Chondrocyte (in vitro differentiated cells): Measurements from ENCODE around the gene ZNF691. TPM values are rescaled to one million over a fixed set of nuclear protein-coding genes. Genes with fewer than 3 reads are reported as not detected.

Experiments used
- DNase-seq: peaks from one replicate; pipeline ENCODE4 v3.0.0; 2021; ENCODE audit warnings: mixed read lengths, low spot score
- H3K27ac Mint-ChIP-seq: one replicate; pipeline ENCODE4 v1.8.0; 2021; ENCODE audit warnings: mild to moderate bottlenecking, moderate library complexity, mixed read lengths; ENCODE audit not compliant: unreplicated experiment
- H3K27me3 Mint-ChIP-seq: 2 replicates; pipeline ENCODE4 v1.8.0; 2021; ENCODE audit warnings: low read depth, mixed read lengths
- H3K36me3 Mint-ChIP-seq: 2 replicates; pipeline ENCODE4 v1.8.0; 2021; ENCODE audit warnings: low read depth, mixed read lengths
- H3K4me1 Mint-ChIP-seq: 2 replicates; pipeline ENCODE4 v1.8.0; 2021; ENCODE audit warnings: low read depth, mild to moderate bottlenecking, mixed read lengths
- H3K4me3 Mint-ChIP-seq: one replicate; pipeline ENCODE4 v1.8.0; 2021; ENCODE audit warnings: mild to moderate bottlenecking, moderate library complexity, mixed read lengths; ENCODE audit not compliant: unreplicated experiment
- H3K9me3 Mint-ChIP-seq: 2 replicates; pipeline ENCODE4 v1.8.0; 2021; ENCODE audit warnings: low read depth, mixed read lengths
- total RNA-seq: library from RNA; stranded (reverse); gene quantifications from 3 replicates; pipeline ENCODE4 v1.2.1, GENCODE V29; 2021
- TF ChIP-seq, protein P1 (sequence below): fragments of 200-600 bp; sonication (generic); IDR thresholded peaks from 2 replicates; pipeline ENCODE4 v1.5.0; 2021; ENCODE audit warnings: antibody characterized with exemption, mild to moderate bottlenecking, moderate library complexity

Gene ZNF691
- total RNA-seq, 1 donor from 2014 or later = 7.4 TPM

DNA sequence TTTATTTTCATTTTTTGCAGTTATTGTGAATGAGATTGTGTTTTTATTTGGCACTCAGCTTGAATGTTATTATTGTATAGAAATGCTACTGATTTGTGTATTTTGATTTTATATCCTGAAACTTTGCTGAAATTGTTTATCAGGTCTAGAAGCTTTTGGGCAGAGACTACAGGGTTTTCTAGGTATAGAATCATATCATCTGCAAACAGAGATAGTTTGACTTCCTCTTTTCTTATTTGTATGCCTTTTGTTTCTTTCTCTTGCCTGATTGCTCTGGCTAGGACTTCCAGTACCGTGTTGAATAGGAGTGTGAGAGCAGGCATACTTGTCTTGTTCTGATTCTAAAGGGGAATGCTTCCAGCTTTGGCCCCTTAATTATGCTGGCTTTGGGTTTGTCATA lies 27.3 kb downstream of the ZNF691 start:
- Mint-ChIP-seq H3K4me1 (no peaks in the 10 kb centered on the region), H3K36me3 (peaks cover 1% of the 10 kb centered on the region), H3K27me3 (peaks cover 44% of the 10 kb centered on the region), H3K27ac (no peak overlapping the region), H3K9me3 (peaks cover 17% of the 10 kb centered on the region), H3K4me3 (no peak overlapping the region)
- DNase-seq = no peak
- TF ChIP-seq, protein P1, sequence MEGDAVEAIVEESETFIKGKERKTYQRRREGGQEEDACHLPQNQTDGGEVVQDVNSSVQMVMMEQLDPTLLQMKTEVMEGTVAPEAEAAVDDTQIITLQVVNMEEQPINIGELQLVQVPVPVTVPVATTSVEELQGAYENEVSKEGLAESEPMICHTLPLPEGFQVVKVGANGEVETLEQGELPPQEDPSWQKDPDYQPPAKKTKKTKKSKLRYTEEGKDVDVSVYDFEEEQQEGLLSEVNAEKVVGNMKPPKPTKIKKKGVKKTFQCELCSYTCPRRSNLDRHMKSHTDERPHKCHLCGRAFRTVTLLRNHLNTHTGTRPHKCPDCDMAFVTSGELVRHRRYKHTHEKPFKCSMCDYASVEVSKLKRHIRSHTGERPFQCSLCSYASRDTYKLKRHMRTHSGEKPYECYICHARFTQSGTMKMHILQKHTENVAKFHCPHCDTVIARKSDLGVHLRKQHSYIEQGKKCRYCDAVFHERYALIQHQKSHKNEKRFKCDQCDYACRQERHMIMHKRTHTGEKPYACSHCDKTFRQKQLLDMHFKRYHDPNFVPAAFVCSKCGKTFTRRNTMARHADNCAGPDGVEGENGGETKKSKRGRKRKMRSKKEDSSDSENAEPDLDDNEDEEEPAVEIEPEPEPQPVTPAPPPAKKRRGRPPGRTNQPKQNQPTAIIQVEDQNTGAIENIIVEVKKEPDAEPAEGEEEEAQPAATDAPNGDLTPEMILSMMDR = no peak

DNA sequence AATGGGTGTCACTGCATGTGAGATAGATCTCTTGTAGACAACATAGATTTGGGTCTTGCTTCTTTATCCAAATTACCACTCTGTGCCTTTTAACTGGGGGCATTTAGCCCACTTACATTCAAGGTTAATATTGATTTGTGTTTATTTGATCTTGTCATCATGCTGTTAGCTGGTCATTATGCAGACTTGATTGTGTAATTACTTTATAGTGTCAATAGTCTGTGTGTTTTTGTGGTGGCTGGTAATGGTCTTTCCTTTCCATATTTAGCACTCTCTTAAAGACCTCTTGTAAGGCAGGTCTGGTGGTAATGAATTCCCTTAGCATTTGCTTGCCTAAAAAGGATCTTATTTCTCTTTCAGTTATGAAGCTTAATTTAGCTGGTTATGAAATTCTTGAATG lies 29.6 kb downstream of the ZNF691 start:
- no peaks in the 10 kb centered on the region for H3K4me1 Mint-ChIP-seq
- H3K27me3 Mint-ChIP-seq = peaks cover 36% of the 10 kb centered on the region
- no peak for DNase-seq
- H3K27ac Mint-ChIP-seq = no peak overlapping the region
- TF ChIP-seq, protein P1 = no peak
- H3K9me3 Mint-ChIP-seq = peaks cover 17% of the 10 kb centered on the region
- H3K4me3 Mint-ChIP-seq = no peak overlapping the region
- H3K36me3 Mint-ChIP-seq = peaks cover 1% of the 10 kb centered on the region

DNA sequence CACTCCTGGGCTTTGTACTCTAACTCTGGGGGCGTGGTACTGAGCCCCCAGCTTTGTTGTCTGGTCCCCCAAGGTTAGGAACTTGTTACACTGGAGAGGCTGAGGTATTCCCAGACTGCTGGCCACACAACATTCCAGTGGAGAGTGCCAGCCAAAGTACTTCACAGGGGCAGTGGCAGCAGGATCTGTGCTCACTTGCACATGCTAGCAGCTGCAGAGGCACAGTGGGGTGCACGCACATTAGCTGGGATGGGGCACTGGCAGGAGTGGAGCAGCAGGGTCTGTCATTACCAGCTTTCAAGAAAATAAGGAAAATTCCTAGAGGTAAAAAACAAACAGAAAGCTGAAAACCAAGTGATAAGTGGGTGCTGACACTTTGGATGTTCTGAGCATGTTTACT lies 31.0 kb downstream of the ZNF691 start:
- H3K36me3 Mint-ChIP-seq = peaks cover 1% of the 10 kb centered on the region
- H3K4me1 Mint-ChIP-seq = no peaks in the 10 kb centered on the region
- H3K9me3 Mint-ChIP-seq = peaks cover 17% of the 10 kb centered on the region
- peaks cover 33% of the 10 kb centered on the region for H3K27me3 Mint-ChIP-seq
- no peak for DNase-seq
- H3K4me3 Mint-ChIP-seq = no peak overlapping the region
- TF ChIP-seq, protein P1 = no peak
- H3K27ac Mint-ChIP-seq = no peak overlapping the region

GRCh38 chr1:42880384-42880783 lies 34.0 kb downstream of the ZNF691 start:
- H3K9me3 Mint-ChIP-seq = peaks cover 4% of the 10 kb centered on the region

GRCh38 chr1:42886046-42886739 lies 39.8 kb downstream of the ZNF691 start:
- no peak for DNase-seq
- Mint-ChIP-seq H3K27ac (no peak overlapping the region), H3K27me3 (peaks cover 13% of the 10 kb centered on the region), H3K9me3 (no peaks in the 10 kb centered on the region), H3K36me3 (no peaks in the 10 kb centered on the region), H3K4me1 (no peaks in the 10 kb centered on the region), H3K4me3 (no peak overlapping the region)
- TF ChIP-seq, protein P1 = no peak

More at GRCh38 chr1:42880384-42880783, 34.0 kb downstream of the ZNF691 start:
- H3K27ac Mint-ChIP-seq = no peak overlapping the region
- H3K27me3 Mint-ChIP-seq = peaks cover 28% of the 10 kb centered on the region
- no peak for DNase-seq
- no peaks in the 10 kb centered on the region for H3K4me1 Mint-ChIP-seq
- TF ChIP-seq, protein P1 = no peak
- no peak overlapping the region for H3K4me3 Mint-ChIP-seq
- H3K36me3 Mint-ChIP-seq = no peaks in the 10 kb centered on the region
